Myocyte (in vitro differentiated cells): Measurements from ENCODE around the gene OTUD4. TPM values are rescaled to one million over a fixed set of nuclear protein-coding genes. Genes with fewer than 3 reads are reported as not detected.
"Not testable (repeated sequence)": the region's sequence is repeated elsewhere in the genome, so short reads cannot be mapped to it uniquely, and the experiment has no call there.

Source experiments
- DNase-seq: peaks from one replicate; pipeline ENCODE4 v3.0.0-alpha.2; 2012; ENCODE audit warnings: low read depth
- polyA plus RNA-seq: library from polyadenylated mRNA; unstranded; fragments of >200 nt; gene quantifications from one replicate; pipeline ENCODE4 v1.2.1, GENCODE V29; 2012; ENCODE audit warnings: missing spikeins
- total RNA-seq: library from RNA; depleted of rRNA; stranded (reverse); fragments of >200 nt; gene quantifications from 2 replicates; pipeline ENCODE4 v1.2.3, GENCODE V29; 2014

OTUD4 gene, protein sequence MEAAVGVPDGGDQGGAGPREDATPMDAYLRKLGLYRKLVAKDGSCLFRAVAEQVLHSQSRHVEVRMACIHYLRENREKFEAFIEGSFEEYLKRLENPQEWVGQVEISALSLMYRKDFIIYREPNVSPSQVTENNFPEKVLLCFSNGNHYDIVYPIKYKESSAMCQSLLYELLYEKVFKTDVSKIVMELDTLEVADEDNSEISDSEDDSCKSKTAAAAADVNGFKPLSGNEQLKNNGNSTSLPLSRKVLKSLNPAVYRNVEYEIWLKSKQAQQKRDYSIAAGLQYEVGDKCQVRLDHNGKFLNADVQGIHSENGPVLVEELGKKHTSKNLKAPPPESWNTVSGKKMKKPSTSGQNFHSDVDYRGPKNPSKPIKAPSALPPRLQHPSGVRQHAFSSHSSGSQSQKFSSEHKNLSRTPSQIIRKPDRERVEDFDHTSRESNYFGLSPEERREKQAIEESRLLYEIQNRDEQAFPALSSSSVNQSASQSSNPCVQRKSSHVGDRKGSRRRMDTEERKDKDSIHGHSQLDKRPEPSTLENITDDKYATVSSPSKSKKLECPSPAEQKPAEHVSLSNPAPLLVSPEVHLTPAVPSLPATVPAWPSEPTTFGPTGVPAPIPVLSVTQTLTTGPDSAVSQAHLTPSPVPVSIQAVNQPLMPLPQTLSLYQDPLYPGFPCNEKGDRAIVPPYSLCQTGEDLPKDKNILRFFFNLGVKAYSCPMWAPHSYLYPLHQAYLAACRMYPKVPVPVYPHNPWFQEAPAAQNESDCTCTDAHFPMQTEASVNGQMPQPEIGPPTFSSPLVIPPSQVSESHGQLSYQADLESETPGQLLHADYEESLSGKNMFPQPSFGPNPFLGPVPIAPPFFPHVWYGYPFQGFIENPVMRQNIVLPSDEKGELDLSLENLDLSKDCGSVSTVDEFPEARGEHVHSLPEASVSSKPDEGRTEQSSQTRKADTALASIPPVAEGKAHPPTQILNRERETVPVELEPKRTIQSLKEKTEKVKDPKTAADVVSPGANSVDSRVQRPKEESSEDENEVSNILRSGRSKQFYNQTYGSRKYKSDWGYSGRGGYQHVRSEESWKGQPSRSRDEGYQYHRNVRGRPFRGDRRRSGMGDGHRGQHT
- total RNA-seq, result 53.5 and 81.4 TPM in 2 replicates
- polyA plus RNA-seq, result 16.6 TPM

- DNase-seq, result peak; percentile 95
These were observed at the start of gene OTUD4 for GRCh38 chr4:145180298-145181090. Gene OTUD4, minus strand, starts transcription at chr4:145180589. Its CDS starts 616 bp downstream, at chr4:145179973.

DNA sequence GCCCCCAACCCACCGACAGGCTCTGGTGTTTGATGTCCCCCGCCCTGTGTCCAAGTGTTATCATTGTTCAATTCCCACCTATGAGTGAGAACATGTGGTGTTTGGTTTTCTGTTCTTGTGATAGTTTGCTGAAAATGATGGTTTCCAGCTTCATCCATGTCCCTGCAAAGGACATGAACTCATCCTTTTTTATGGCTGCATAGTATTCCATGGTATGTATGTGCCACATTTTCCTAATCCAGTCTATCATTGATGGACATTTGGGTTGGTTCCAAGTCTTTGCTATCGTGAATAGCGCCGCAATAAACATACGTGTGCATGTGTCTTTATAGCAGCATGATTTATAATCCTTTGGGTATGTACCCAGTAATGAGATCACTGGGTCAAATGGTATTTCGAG lies 42.8 kb upstream of the OTUD4 start:
- not testable (repeated sequence) for DNase-seq

- not testable (repeated sequence) for DNase-seq
These were observed 41.1 kb upstream of the OTUD4 start for GRCh38 chr4:145221529-145221928.

DNA sequence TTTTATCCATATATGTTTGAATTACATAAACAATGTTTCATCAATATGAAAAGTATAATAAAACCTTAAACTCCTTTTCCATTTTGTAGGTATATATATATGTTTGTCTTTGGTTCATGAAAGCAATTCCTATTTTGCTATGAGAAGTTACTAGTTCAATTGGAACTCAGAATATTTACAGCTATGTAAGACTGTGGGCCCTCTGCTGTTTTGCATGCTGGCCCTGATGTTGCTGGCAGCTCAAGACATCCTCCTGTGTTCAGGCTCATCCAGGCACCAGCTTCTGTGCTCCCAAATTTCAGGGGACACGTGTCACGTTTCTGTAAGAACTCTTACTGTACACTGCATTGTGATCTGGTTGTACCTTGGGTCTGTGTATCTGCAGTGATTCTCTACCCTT lies 38.7 kb upstream of the OTUD4 start:
- no peak for DNase-seq

DNA sequence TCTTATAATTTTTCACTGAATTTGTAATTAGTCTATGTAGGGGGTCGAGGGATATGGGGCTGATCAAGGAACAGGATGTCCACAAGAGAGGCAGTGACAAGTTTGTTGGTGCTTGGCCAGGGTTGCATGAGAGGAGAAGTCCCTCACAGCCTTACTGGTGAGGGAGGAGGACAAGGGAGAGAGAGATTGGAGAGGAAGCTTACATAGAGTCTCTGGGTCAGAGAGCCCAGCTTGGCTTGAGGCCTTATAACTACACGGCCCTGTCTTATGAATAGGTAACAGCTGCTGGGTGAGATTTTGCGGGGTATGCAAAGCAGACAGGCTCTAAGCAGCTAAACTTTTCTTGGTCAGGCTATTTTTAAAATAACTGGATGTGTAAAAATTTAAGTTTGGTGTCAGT lies 37.9 kb upstream of the OTUD4 start:
- DNase-seq, result peak; percentile 80

DNA sequence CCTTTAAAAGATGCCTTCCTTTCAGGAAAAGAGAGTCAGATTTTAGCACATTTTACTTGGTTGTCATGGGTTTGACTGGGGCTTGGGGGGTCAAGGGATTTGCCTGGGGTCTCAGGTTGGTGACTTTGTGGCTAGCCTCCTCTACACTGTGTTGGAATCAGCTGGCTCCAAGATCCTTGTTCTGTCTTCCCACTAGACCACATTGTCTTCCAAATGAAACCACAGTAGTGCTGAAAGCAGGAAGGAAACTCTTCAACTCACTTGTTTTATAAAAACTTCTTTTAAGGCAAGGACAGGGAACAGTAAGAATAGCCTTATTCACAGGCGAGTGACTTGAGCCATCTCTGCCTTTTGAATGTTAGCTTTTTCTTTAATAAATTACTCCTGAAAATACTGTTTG lies 37.0 kb upstream of the OTUD4 start:
- peak; percentile 44 for DNase-seq

GRCh38 chr4:145216535-145216934 lies 36.1 kb upstream of the OTUD4 start:
- peak; percentile 58 for DNase-seq

DNA sequence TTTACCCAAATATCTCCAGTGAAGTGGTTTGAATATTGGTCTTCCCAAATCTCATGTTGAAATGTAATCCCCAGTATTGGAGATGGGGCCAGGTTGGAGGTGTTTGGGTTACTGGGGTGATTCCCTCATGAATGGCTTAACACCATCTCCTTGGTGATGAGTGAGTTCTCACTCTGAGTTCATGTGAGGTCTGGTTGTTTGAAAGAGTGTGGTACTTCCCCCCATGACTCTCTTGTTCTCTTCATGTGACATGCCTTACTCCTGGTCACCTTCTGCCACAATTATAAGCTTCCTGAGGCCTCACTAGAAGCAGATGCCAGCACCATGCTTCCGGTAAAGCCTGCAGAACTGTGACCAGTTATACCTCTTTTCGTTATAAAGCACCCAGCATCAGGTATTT lies 32.9 kb upstream of the OTUD4 start:
- no peak for DNase-seq

DNA sequence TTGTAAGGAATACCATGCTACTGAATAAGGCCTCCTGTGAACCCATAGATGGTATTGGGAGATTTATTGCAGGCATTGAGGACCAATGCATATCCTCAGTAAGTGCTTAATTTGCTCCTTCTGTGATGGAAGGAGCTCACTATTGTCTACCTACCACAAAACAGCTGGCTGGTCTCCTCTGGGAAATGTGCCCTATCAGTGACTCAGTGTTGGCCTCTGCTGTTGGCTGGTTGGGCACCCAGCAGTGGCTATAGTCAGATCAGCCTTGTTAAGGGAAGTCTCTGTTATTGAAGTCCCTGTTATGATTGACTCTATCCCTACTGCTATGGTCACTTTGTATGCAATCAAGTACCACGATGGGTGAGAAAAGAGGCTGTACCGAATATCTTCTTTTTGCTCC lies 27.5 kb upstream of the OTUD4 start:
- DNase-seq, result peak; percentile 69

- DNase-seq, result no peak
These were observed 23.0 kb upstream of the OTUD4 start for GRCh38 chr4:145203410-145203809.

- no peak for DNase-seq
These were observed 20.0 kb upstream of the OTUD4 start for GRCh38 chr4:145200366-145200765.

DNA sequence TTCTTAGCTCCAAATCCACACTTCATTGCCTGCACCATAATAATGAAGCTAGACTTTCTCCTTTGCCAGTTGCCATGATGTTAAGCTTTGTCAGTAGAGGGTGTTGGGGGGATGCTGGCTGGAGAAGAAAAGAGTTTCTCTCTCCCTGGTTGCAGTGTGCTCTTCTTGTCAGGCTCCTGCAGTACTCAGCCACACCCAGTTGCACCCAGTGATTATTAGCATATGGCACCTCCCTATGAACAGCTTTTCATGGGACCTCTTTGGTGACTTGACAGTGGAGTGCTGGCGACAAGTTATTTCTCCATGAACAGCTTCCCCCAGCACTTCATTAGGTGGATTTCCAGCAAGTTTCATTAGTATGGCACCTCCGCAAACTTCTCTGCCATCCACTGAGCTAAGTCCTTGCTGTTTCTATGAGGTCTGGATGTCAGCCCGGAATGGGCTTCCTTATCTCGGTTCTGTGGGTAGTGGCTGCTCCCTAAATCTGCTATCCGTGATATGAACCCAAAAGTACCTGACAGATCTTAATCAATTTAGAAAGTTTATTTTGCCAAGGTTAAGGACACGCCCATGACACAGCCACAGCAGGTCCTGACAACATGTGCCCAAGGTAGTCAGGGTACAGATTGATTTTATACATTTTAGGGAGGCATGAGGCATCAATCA lies 18.8 kb upstream of the OTUD4 start:
- DNase-seq, result no peak

GRCh38 chr4:145196747-145197146 lies 16.4 kb upstream of the OTUD4 start:
- DNase-seq, result no peak

GRCh38 chr4:145195167-145195952 lies 15.0 kb upstream of the OTUD4 start:
- DNase-seq, result no peak

- no peak for DNase-seq
These were observed 9.6 kb upstream of the OTUD4 start for GRCh38 chr4:145189981-145190380.

DNA sequence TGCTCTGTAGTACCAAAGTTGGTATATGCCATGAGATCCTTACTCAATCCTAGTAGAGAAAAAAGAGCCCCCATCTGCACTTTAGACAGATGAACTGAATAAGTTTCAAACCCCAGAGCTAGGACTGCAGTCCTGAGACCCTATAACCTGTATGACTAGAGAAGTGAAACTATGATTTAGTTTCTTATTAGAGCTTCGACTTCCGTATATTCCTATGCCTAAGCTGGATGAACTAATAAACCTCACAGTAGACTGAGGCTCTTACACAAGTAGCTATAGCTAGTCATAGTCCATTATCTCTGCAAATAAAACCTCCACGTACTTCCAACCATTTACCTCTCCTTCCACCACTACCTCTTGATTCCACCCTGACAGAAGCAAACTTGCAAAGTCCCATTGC lies 6.3 kb upstream of the OTUD4 start:
- DNase-seq, result no peak

GRCh38 chr4:145183581-145183980 lies 3.2 kb upstream of the OTUD4 start:
- DNase-seq, result no peak

GRCh38 chr4:145183023-145183422 lies 2.6 kb upstream of the OTUD4 start:
- DNase-seq, result peak; percentile 54

DNA sequence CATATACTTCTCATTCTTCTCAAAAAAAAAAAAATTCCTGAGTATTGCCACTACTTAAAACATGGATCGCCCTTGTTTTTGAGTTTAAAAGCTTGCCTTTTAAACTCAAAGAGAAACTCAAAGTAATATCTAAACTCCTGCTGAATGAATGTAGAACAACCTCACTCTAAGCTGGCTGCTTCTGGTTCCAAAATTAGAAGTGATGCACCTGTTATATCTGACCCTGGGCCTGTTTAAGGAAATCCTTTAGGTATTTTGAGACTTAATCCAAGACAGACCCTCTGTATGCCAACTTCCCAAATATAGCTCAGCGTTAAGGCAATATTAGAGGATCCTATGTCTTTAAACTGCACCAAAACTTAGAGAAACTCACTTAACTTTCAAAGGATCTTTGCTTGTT lies 1.8 kb upstream of the OTUD4 start:
- peak; percentile 66 for DNase-seq

DNA sequence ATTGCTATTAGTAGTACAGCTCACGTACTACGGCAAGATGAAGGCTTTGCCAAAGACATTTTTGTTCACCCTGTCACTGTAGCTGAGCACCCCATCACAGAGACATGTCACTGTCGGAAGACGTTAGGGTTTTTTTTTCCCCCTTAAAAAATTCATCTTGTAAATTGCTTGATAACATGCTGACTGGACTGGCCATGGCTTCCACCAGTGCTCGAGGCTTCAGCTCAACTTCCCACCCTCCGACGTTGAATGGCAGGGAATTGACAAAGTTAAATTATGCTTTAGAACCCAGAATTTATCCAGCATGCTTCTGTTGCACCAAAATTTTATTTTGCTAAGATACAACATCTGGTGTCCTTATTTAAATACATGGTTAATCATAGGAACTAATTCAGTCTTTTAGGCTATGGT lies 707 bp upstream of the OTUD4 start:
- DNase-seq, result no peak
